NK-92 (cell line): ENCODE measurements around the gene ABCC8.
"Not testable (repeated sequence)": the region's sequence is repeated elsewhere in the genome, so short reads cannot be mapped to it uniquely, and the experiment has no call there.

Experiments used
- DNase-seq: peaks from one replicate; lab custom pipeline; 2025; ENCODE audit not compliant: unreplicated experiment; lab: John Stamatoyannopoulos, UW

The ABCC8 gene

GRCh38 chr11:17432002-17432401 lies 44.6 kb downstream of the ABCC8 start:
- no peak for DNase-seq

GRCh38 chr11:17431139-17431538 lies 45.5 kb downstream of the ABCC8 start:
- DNase-seq, result no peak

DNA sequence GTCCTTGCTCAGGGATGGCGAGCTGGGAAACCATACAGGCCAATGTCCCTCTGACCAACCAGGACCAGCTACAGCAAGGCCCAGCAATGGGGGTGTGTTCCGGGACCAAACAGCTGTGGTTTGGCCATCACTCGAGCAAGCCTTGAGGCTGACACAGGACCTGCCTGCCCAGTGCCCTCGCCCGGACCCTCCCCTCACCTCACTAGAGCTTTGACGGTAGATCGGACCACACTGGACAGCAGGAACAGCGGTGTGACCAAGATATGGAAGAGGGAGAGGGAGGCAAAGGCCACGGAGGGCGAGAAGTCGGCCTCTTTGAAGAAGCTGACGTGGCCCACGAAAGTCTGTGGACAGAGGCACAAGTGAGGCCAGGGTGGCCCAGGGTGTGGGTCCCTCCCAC lies 46.0 kb downstream of the ABCC8 start:
- DNase-seq, result no peak

GRCh38 chr11:17428925-17429324 lies 47.7 kb downstream of the ABCC8 start:
- no peak for DNase-seq

GRCh38 chr11:17428261-17428660 lies 48.4 kb downstream of the ABCC8 start:
- no peak for DNase-seq

- not testable (repeated sequence) for DNase-seq
These were observed 50.4 kb downstream of the ABCC8 start for GRCh38 chr11:17426233-17426632.

GRCh38 chr11:17423533-17424310 lies 52.9 kb downstream of the ABCC8 start:
- no peak for DNase-seq

GRCh38 chr11:17421781-17422180 lies 54.9 kb downstream of the ABCC8 start:
- no peak for DNase-seq

- no peak for DNase-seq
These were observed 58.1 kb downstream of the ABCC8 start for GRCh38 chr11:17418444-17419081.

DNA sequence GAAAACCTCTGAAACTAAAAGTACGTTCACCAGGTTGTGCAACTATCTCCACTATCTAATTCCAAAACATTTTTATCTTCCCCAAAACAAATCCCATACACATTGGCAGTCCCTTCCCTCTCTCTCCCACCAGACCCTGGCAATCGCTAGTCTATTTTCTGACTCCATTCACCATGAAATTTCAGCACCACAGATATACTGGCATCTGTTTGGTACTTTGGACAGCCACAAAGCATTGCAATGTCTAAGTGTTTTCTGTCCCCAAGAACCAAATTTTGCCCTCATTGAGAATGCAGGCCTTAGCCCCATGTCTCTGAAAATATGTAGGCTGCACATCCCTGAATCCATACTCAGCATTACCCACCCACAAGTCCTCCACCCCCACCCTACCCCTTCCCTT lies 60.2 kb downstream of the ABCC8 start:
- DNase-seq, result no peak

DNA sequence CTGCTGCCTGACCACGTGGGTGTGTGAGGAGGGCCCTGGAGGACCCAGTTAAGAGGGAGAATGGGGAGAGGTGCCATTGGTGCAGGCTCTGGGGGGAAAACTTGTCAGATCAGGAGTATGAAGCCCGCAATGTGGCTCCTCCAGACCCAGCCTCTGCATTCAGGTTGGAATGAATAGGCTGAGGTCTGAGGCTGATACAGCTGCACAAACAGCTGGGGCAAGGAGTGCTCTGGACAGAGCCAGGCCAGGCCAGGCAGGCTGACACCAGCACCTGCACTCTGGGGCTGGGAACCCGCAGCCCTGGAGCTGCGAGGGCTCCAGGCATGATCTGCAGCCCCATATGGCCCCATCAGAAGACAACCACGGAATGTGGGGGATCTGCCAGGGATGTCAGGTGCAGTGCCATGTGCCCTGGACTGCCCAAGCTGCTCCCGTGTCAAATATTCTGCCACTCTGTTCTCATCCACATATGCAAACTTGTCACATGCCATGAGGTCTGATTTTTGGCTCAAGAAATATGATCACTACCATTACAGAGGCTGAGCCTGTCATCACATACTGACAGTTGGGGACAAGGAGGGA lies 61.0 kb downstream of the ABCC8 start:
- no peak for DNase-seq

- DNase-seq, result no peak
These were observed 61.7 kb downstream of the ABCC8 start for GRCh38 chr11:17414992-17415391.

GRCh38 chr11:17414317-17414737 lies 62.3 kb downstream of the ABCC8 start:
- no peak for DNase-seq

GRCh38 chr11:17413414-17414316 lies 63.0 kb downstream of the ABCC8 start:
- DNase-seq, result no peak

- DNase-seq, result no peak
These were observed 64.0 kb downstream of the ABCC8 start for GRCh38 chr11:17412488-17413180.

- DNase-seq, result no peak
These were observed 65.2 kb downstream of the ABCC8 start for GRCh38 chr11:17411418-17411817.

- no peak for DNase-seq
These were observed 65.9 kb downstream of the ABCC8 start for GRCh38 chr11:17410606-17411379.

DNA sequence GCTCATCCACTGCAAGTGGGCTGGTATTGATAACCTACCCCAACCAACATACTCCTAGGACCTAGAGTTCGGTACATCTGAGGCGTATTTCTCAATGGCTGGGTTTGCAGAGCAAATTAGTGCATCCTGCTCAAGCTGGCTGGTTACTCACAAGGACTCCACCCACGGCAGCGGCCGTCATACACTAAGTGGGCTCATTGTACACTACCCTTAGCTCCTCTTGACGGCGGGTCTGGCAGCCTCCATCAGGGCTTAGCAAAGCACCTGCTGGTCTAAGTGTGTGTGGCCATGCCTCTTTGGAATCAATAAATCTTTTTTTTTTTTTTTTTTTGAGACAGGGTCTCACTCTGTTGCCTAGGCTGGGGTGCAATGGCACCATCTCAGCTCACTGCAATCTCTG lies 68.0 kb downstream of the ABCC8 start:
- no peak for DNase-seq

- DNase-seq, result no peak
These were observed 68.6 kb downstream of the ABCC8 start for GRCh38 chr11:17408026-17408425.

DNA sequence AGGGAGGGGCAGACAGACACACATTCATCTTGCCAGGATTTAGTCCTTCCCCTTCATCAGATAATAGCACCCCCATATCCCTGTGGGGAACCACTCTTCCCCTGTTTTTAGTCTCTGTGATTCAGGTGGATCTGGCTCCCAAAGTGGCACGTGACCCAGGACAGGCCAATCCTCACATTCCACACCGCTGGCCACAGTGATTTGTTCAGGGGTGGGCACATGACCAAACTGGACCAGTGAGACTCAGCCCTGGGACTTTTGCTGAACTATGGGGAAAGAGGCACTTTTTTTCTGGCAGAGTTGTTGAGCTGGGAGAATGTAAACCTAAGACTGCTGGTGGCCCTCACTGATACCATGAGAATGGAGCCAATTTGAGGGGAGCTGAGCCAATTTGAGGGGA lies 69.1 kb downstream of the ABCC8 start:
- no peak for DNase-seq
